ENCODE measurements around the gene UNK.
"Not testable (repeated sequence)": the region's sequence is repeated elsewhere in the genome, so short reads cannot be mapped to it uniquely, and the experiment has no call there.

Gene UNK

GRCh38 chr17:75806822-75807500 is 22.4 kb downstream of the UNK start:
- H3K27me3 Mint-ChIP-seq: no peaks in the 10 kb centered on the region
- peaks cover 9% of the 10 kb centered on the region for H3K36me3 Mint-ChIP-seq (ENCODE audit: insufficient read depth)
- H3K4me3 Mint-ChIP-seq: no peak overlapping the region
- peaks cover 5% of the 10 kb centered on the region for H3K4me1 Mint-ChIP-seq
- H3K27ac Mint-ChIP-seq (ENCODE audit: low read depth): peak overlapping the region; percentile 65
- no peaks in the 10 kb centered on the region for H3K9me3 Mint-ChIP-seq
- no peak for DNase-seq (ENCODE audit: low spot score in 2 of 2)
- no peak for ATAC-seq (replicated peaks; ENCODE audit: extremely low read depth, poor library complexity, severe bottlenecking)

- H3K4me3 Mint-ChIP-seq: no peak overlapping the region
- no peak overlapping the region for H3K27ac Mint-ChIP-seq (ENCODE audit: low read depth)
- peaks cover 5% of the 10 kb centered on the region for H3K4me1 Mint-ChIP-seq
- DNase-seq (ENCODE audit: low spot score in 2 of 2) (no peak), ATAC-seq (replicated peaks; ENCODE audit: extremely low read depth, poor library complexity, severe bottlenecking) (no peak)
- H3K27me3 Mint-ChIP-seq: no peaks in the 10 kb centered on the region
- H3K36me3 Mint-ChIP-seq (ENCODE audit: insufficient read depth): peaks cover 9% of the 10 kb centered on the region
- no peaks in the 10 kb centered on the region for H3K9me3 Mint-ChIP-seq
Measured at GRCh38 chr17:75807861-75808260, 23.3 kb downstream of the UNK start.

- Mint-ChIP-seq H3K9me3 (no peaks in the 10 kb centered on the region), H3K36me3 (ENCODE audit: insufficient read depth) (peaks cover 7% of the 10 kb centered on the region), H3K4me3 (no peak overlapping the region), H3K27ac (ENCODE audit: low read depth) (peak overlapping the region; percentile 3), H3K27me3 (no peaks in the 10 kb centered on the region), H3K4me1 (peaks cover 5% of the 10 kb centered on the region)
- DNase-seq (ENCODE audit: low spot score in 2 of 2) (no peak), ATAC-seq (replicated peaks; ENCODE audit: extremely low read depth, poor library complexity, severe bottlenecking) (no peak)
Measured at GRCh38 chr17:75808549-75808904, 23.9 kb downstream of the UNK start.

- ATAC-seq (replicated peaks; ENCODE audit: extremely low read depth, poor library complexity, severe bottlenecking): no peak
Measured at GRCh38 chr17:75808905-75809621, 24.5 kb downstream of the UNK start.

GRCh38 chr17:75809631-75810111 is 25.1 kb downstream of the UNK start:
- H3K9me3 Mint-ChIP-seq: no peaks in the 10 kb centered on the region
- H3K36me3 Mint-ChIP-seq (ENCODE audit: insufficient read depth): peaks cover 11% of the 10 kb centered on the region
- H3K27ac Mint-ChIP-seq (ENCODE audit: low read depth): no peak overlapping the region
- H3K27me3 Mint-ChIP-seq: no peaks in the 10 kb centered on the region
- ATAC-seq (replicated peaks; ENCODE audit: extremely low read depth, poor library complexity, severe bottlenecking) (no peak), DNase-seq (ENCODE audit: low spot score in 2 of 2) (no peak)
- H3K4me3 Mint-ChIP-seq: no peak overlapping the region
- H3K4me1 Mint-ChIP-seq: peaks cover 5% of the 10 kb centered on the region

More at GRCh38 chr17:75808905-75809621, 24.5 kb downstream of the UNK start:
- Mint-ChIP-seq H3K4me3 (no peak overlapping the region), H3K27ac (ENCODE audit: low read depth) (peak overlapping the region; percentile 3), H3K9me3 (no peaks in the 10 kb centered on the region), H3K4me1 (peaks cover 5% of the 10 kb centered on the region), H3K27me3 (no peaks in the 10 kb centered on the region), H3K36me3 (ENCODE audit: insufficient read depth) (peaks cover 10% of the 10 kb centered on the region)
- no peak for DNase-seq (ENCODE audit: low spot score in 2 of 2)

GRCh38 chr17:75810216-75810615 is 25.6 kb downstream of the UNK start:
- Mint-ChIP-seq H3K9me3 (no peaks in the 10 kb centered on the region), H3K36me3 (ENCODE audit: insufficient read depth) (peaks cover 11% of the 10 kb centered on the region)
- ATAC-seq (replicated peaks; ENCODE audit: extremely low read depth, poor library complexity, severe bottlenecking): no peak

GRCh38 chr17:75810756-75811155 is 26.1 kb downstream of the UNK start:
- H3K27me3 Mint-ChIP-seq; H3K4me1 Mint-ChIP-seq; ATAC-seq (replicated peaks; ENCODE audit: extremely low read depth, poor library complexity, severe bottlenecking); H3K27ac Mint-ChIP-seq (ENCODE audit: low read depth); DNase-seq (ENCODE audit: low spot score in 2 of 2); H3K4me3 Mint-ChIP-seq; H3K9me3 Mint-ChIP-seq: not testable (repeated sequence)
- H3K36me3 Mint-ChIP-seq (ENCODE audit: insufficient read depth): peaks cover 10% of the 10 kb centered on the region

More at GRCh38 chr17:75810216-75810615, 25.6 kb downstream of the UNK start:
- Mint-ChIP-seq H3K4me3 (no peak overlapping the region), H3K27ac (ENCODE audit: low read depth) (no peak overlapping the region), H3K27me3 (no peaks in the 10 kb centered on the region), H3K4me1 (peaks cover 5% of the 10 kb centered on the region)
- no peak for DNase-seq (ENCODE audit: low spot score in 2 of 2)

- ATAC-seq (replicated peaks; ENCODE audit: extremely low read depth, poor library complexity, severe bottlenecking) (no peak), DNase-seq (ENCODE audit: low spot score in 2 of 2) (no peak)
- Mint-ChIP-seq H3K4me3 (no peak overlapping the region), H3K27ac (ENCODE audit: low read depth) (no peak overlapping the region), H3K36me3 (ENCODE audit: insufficient read depth) (peaks cover 10% of the 10 kb centered on the region), H3K27me3 (no peaks in the 10 kb centered on the region), H3K4me1 (peaks cover 5% of the 10 kb centered on the region), H3K9me3 (no peaks in the 10 kb centered on the region)
Measured at GRCh38 chr17:75811174-75811573, 26.6 kb downstream of the UNK start.

GRCh38 chr17:75812096-75813013 is 27.7 kb downstream of the UNK start:
- Mint-ChIP-seq H3K36me3 (ENCODE audit: insufficient read depth) (peaks cover 11% of the 10 kb centered on the region), H3K27ac (ENCODE audit: low read depth) (no peak overlapping the region)
- no peak for ATAC-seq (replicated peaks; ENCODE audit: extremely low read depth, poor library complexity, severe bottlenecking)

GRCh38 chr17:75813081-75814020 is 28.7 kb downstream of the UNK start:
- peaks cover 4% of the 10 kb centered on the region for H3K4me1 Mint-ChIP-seq
- no peak for DNase-seq (ENCODE audit: low spot score in 2 of 2)
- H3K36me3 Mint-ChIP-seq (ENCODE audit: insufficient read depth): peaks cover 13% of the 10 kb centered on the region
- H3K27ac Mint-ChIP-seq (ENCODE audit: low read depth): no peak overlapping the region
- no peaks in the 10 kb centered on the region for H3K27me3 Mint-ChIP-seq
- no peak overlapping the region for H3K4me3 Mint-ChIP-seq
- H3K9me3 Mint-ChIP-seq: no peaks in the 10 kb centered on the region
- no peak for ATAC-seq (replicated peaks; ENCODE audit: extremely low read depth, poor library complexity, severe bottlenecking)

More at GRCh38 chr17:75812096-75813013, 27.7 kb downstream of the UNK start:
- no peak for DNase-seq (ENCODE audit: low spot score in 2 of 2)
- H3K4me1 Mint-ChIP-seq: peaks cover 5% of the 10 kb centered on the region
- H3K4me3 Mint-ChIP-seq: no peak overlapping the region
- H3K27me3 Mint-ChIP-seq: no peaks in the 10 kb centered on the region
- no peaks in the 10 kb centered on the region for H3K9me3 Mint-ChIP-seq

- DNase-seq (ENCODE audit: low spot score in 2 of 2): no peak
- H3K4me1 Mint-ChIP-seq: peaks cover 4% of the 10 kb centered on the region
- no peak overlapping the region for H3K4me3 Mint-ChIP-seq
- no peaks in the 10 kb centered on the region for H3K9me3 Mint-ChIP-seq
- no peak for ATAC-seq (replicated peaks; ENCODE audit: extremely low read depth, poor library complexity, severe bottlenecking)
- H3K27ac Mint-ChIP-seq (ENCODE audit: low read depth): no peak overlapping the region
- H3K36me3 Mint-ChIP-seq (ENCODE audit: insufficient read depth): peaks cover 15% of the 10 kb centered on the region
- H3K27me3 Mint-ChIP-seq: no peaks in the 10 kb centered on the region
Measured at GRCh38 chr17:75814021-75814395, 29.4 kb downstream of the UNK start.

Measured in central memory CD8-positive, alpha-beta T cell (primary cell).